Left renal pelvis (tissue), 4 donors: Measurements from ENCODE around the gene FGD4. TPM values are rescaled to one million over a fixed set of nuclear protein-coding genes. Genes with fewer than 3 reads are reported as not detected.

Experiments used
- DNase-seq, 4 donors: peaks; one replicate each; pipeline ENCODE4 v3.0.0-alpha.2; 2013; ENCODE audit warnings: low read depth in 4 of 4, low spot score in 3 of 4
- polyA plus RNA-seq, 4 donors: library from polyadenylated mRNA; unstranded; fragments of 120-200 nt; gene quantifications; one replicate each; pipeline ENCODE4 v1.2.1, GENCODE V29; 2013; ENCODE audit not compliant: insufficient read length in 4 of 4

FGD4 gene
- polyA plus RNA-seq, 4 donors = 3.4 to 18.5 (median 14.9) TPM

GRCh38 chr12:32402170-32402569 lies 2.8 kb downstream of the FGD4 start:
- DNase-seq = no peak

- DNase-seq = no peak
Observed at GRCh38 chr12:32402946-32403345, 3.6 kb downstream of the FGD4 start.

GRCh38 chr12:32407795-32408194 lies 8.4 kb downstream of the FGD4 start:
- DNase-seq = no peak

GRCh38 chr12:32413412-32413811 lies 14.1 kb downstream of the FGD4 start:
- no peak for DNase-seq

- no peak for DNase-seq
Observed at GRCh38 chr12:32418221-32418620, 18.9 kb downstream of the FGD4 start.

- DNase-seq = no peak
Observed at GRCh38 chr12:32418903-32419519, 19.7 kb downstream of the FGD4 start.

GRCh38 chr12:32419520-32419960 lies 20.2 kb downstream of the FGD4 start:
- DNase-seq = no peak

GRCh38 chr12:32420356-32420755 lies 21.0 kb downstream of the FGD4 start:
- no peak for DNase-seq

GRCh38 chr12:32423559-32423958 lies 24.2 kb downstream of the FGD4 start:
- DNase-seq = no peak

- no peak for DNase-seq
Observed at GRCh38 chr12:32431025-32431424, 31.7 kb downstream of the FGD4 start.

- DNase-seq = peak in 1 of 4 donors; percentile 39
Observed at GRCh38 chr12:32435921-32436705, 36.8 kb downstream of the FGD4 start.

GRCh38 chr12:32437095-32437515 lies 37.7 kb downstream of the FGD4 start:
- no peak for DNase-seq

GRCh38 chr12:32440120-32440865 lies 40.9 kb downstream of the FGD4 start:
- no peak for DNase-seq

GRCh38 chr12:32443491-32443890 lies 44.1 kb downstream of the FGD4 start:
- DNase-seq = no peak

- peak; percentile 67 to 88 (median 78) for DNase-seq
Observed at GRCh38 chr12:32444895-32445294, 45.5 kb downstream of the FGD4 start.

GRCh38 chr12:32445356-32445755 lies 46.0 kb downstream of the FGD4 start:
- DNase-seq = no peak

- no peak for DNase-seq
Observed at GRCh38 chr12:32446316-32447119, 47.2 kb downstream of the FGD4 start.

- DNase-seq = no peak
Observed at GRCh38 chr12:32448586-32448985, 49.2 kb downstream of the FGD4 start.

- no peak for DNase-seq
Observed at GRCh38 chr12:32450363-32450762, 51.0 kb downstream of the FGD4 start.

GRCh38 chr12:32450768-32451167 lies 51.4 kb downstream of the FGD4 start:
- DNase-seq = no peak

GRCh38 chr12:32451816-32452215 lies 52.5 kb downstream of the FGD4 start:
- no peak for DNase-seq
